ENCODE results near the gene UGT1A6.
"Not testable (repeated sequence)": the region's sequence is repeated elsewhere in the genome, so short reads cannot be mapped to it uniquely, and the experiment has no call there.

The UGT1A6 gene

DNA sequence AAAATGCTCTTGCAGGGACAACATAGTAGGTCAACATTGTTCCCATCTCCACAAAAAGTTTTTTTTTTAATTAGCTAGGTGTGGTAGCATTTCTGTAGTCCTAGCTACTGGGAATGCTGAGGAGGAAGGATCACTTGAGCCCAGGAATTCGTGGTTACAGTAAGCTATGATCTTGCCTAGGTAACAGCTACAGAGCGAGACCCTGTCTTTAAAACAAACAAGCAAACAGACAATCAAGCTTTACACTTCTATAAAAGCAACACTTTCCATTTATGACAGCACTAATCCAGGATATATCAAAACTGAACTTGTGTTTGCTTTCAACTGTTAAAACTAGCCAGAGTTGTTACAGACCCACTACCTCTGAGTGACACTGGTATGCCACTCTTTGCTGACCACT lies 48.2 kb downstream of the UGT1A6 start:
- H3K4me3 ChIP-seq (ENCODE audit: low read length) = no peak overlapping the region
- no peaks in the 10 kb centered on the region for H3K27me3 ChIP-seq (ENCODE audit: insufficient read depth, low read length)
- H3K27ac ChIP-seq (ENCODE audit: low read length) = no peak overlapping the region
- no peaks in the 10 kb centered on the region for H3K4me1 ChIP-seq (ENCODE audit: insufficient read depth, low read length)
- no peaks in the 10 kb centered on the region for H3K36me3 ChIP-seq (ENCODE audit: insufficient read depth, low read depth, low read length)
- no peak overlapping the region for H3K9ac ChIP-seq (ENCODE audit: low read depth, low read length)
- H3K9me3 ChIP-seq (ENCODE audit: insufficient read depth, low read depth, low read length) = 0 out of 2 replicates have a peak, but pooled peaks cover 7% of the 10 kb centered on the region

DNA sequence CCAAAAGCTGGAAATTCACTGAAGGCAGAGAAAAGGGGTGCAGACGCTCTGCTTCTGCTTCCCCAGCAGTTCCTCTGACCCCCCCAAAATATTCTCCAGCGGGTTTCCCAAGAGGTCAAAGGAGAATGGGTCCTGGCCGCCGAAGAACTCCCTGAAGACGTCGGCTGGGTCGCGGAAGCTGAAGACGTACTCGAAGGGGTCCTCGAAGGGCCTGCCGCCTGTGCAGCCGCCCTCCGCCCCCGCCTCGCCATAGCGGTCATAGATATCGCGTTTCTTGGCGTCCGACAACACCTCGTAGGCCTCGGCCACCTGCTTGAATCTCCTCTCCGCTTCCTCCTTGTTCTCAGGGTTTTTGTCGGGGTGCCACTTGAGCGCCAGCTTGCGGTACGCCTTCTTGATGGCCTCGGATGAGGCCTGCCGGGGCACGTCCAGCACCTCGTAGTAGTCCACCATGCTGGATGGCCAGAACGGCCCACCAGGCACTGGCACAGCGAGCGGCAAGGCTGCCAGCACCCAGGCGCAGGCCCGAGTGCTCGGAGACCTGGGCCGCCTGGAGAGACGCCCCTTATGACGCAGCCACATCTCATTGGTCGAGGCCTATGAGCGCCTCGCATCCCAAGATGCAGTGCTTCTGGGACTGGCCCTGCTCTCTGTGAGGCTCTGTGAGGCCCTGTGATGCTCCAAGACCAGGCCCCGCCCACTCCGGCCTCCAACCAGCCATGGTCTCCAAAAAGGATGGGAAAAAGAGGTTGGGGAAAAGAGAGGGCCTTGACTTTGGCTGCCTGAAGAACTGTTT lies 51.0 kb downstream of the UGT1A6 start:
- H3K4me3 ChIP-seq (ENCODE audit: low read length) = no peak overlapping the region
- no peak overlapping the region for H3K9ac ChIP-seq (ENCODE audit: low read depth, low read length)
- no peaks in the 10 kb centered on the region for H3K36me3 ChIP-seq (ENCODE audit: insufficient read depth, low read depth, low read length)
- no peaks in the 10 kb centered on the region for H3K4me1 ChIP-seq (ENCODE audit: insufficient read depth, low read length)
- H3K9me3 ChIP-seq (ENCODE audit: insufficient read depth, low read depth, low read length) = peaks cover 16% of the 10 kb centered on the region; the same call in 1 of the 2 replicates
- no peaks in the 10 kb centered on the region for H3K27me3 ChIP-seq (ENCODE audit: insufficient read depth, low read length)
- no peak overlapping the region for H3K27ac ChIP-seq (ENCODE audit: low read length)

DNA sequence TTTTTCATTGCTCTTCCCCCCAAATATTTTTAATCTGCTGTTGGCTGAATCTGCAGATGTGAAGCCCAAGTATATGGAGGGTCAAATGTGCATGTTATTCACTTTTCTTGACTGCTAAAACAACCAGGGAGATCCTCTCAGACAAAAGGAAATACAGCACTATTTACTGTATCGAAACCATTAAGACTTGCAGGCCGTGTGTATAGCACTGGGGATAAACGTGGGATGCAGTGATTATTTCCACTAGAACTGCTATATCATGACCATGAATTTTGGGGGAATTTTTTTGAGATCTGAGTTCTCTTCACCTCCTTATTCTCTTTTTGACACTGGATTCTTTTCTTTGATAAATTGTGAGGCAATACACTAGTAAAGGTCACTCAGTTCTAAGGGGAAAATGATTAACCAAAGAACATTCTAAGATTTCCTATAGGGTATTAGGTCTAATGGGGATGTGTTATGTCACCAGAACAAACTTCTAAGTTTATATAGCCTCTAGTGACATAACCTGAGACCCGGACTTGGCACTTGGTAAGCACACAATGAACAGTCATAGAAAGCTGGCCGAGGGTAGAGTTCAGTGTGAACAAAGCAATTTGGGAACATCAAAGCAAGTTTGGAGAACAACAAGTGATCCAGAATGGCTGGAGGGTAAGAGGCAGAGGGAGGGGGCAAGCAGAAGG lies 52.5 kb downstream of the UGT1A6 start:
- Histone ChIP-seq H3K4me3 (ENCODE audit: low read length) (no peak overlapping the region), H3K27ac (ENCODE audit: low read length) (no peak overlapping the region), H3K9ac (ENCODE audit: low read depth, low read length) (no peak overlapping the region), H3K4me1 (ENCODE audit: insufficient read depth, low read length) (no peaks in the 10 kb centered on the region), H3K9me3 (ENCODE audit: insufficient read depth, low read depth, low read length) (peaks cover 23% of the 10 kb centered on the region; the same call in 1 of the 2 replicates), H3K36me3 (ENCODE audit: insufficient read depth, low read depth, low read length) (no peaks in the 10 kb centered on the region), H3K27me3 (ENCODE audit: insufficient read depth, low read length) (no peaks in the 10 kb centered on the region)

DNA sequence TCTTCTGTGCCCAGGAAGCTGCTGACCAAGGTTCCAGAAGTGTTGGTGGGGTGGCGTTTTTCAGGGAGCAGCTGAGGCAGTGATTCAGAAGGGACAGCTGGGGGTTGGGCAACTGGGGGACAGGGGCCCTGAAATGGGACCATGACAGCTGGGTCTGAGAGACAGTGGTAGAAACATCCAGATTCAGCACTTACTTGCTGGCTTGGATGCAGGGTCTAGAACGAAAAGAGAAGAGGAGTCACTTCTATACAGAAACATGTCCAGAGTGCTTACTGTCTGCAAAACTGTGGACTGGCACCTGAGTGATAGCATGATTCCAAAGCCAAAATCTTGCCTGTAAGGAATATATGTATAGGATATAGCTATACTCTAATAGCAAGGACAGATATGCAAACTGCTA lies 53.1 kb downstream of the UGT1A6 start:
- peaks cover 28% of the 10 kb centered on the region; the same call in 1 of the 2 replicates for H3K9me3 ChIP-seq (ENCODE audit: insufficient read depth, low read depth, low read length)
- H3K27ac ChIP-seq (ENCODE audit: low read length); H3K36me3 ChIP-seq (ENCODE audit: insufficient read depth, low read depth, low read length); H3K4me1 ChIP-seq (ENCODE audit: insufficient read depth, low read length); H3K27me3 ChIP-seq (ENCODE audit: insufficient read depth, low read length); H3K9ac ChIP-seq (ENCODE audit: low read depth, low read length); H3K4me3 ChIP-seq (ENCODE audit: low read length): not testable (repeated sequence)

DNA sequence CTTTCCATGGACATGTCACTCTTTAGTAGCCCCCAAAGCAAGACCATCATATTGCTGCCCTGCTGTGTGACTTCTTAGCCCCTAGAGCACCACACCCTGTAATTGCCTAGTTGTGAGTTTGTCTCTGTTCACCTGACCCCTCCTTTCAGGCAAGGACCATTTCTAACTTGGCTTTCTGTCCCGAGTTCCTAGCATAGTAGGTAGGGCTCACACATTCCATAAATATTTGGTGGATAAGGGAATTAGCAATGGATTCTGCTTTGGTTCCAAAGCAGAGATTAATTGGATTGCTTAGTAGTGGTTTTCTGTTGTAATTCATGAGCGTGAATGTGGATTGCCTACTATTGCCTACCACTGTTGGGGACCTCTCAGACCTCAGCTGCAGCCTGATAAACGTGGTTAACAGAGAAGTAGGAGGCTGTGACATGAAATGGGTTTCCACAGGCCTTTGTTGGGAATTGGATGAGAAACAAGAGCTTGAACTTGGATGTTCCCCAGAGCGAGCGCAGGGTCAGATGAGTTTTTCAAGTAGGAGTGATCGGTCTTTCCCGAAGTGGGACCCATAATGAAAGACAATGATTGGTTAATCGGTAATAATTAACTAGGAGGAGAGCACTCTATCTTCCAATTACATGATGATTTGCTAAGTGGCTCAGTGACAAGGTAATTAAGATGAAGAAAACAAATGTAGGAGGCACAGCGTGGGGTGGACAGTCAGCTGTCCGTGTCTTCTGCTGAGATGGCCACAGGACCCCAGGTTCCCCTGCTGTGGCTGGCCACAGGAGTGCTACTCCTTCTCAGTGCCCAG lies 54.0 kb downstream of the UGT1A6 start:
- Histone ChIP-seq H3K27ac (ENCODE audit: low read length) (no peak overlapping the region), H3K9ac (ENCODE audit: low read depth, low read length) (no peak overlapping the region), H3K36me3 (ENCODE audit: insufficient read depth, low read depth, low read length) (no peaks in the 10 kb centered on the region), H3K9me3 (ENCODE audit: insufficient read depth, low read depth, low read length) (peaks cover 36% of the 10 kb centered on the region; the same call in 1 of the 2 replicates), H3K27me3 (ENCODE audit: insufficient read depth, low read length) (no peaks in the 10 kb centered on the region), H3K4me3 (ENCODE audit: low read length) (no peak overlapping the region), H3K4me1 (ENCODE audit: insufficient read depth, low read length) (no peaks in the 10 kb centered on the region)

DNA sequence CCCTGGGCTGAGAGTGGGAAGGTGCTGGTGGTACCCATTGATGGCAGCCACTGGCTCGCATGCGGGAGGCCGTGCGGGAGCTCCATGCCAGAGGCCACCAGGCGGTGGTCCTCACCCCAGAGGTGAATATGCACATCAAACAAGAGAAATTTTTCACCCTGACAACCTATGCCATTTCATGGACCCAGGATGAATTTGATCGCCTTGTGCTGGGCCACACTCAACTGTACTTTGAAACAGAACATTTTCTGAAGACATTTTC lies 54.5 kb downstream of the UGT1A6 start:
- Histone ChIP-seq H3K9me3 (ENCODE audit: insufficient read depth, low read depth, low read length) (peaks cover 36% of the 10 kb centered on the region), H3K4me1 (ENCODE audit: insufficient read depth, low read length) (no peaks in the 10 kb centered on the region), H3K4me3 (ENCODE audit: low read length) (no peak overlapping the region), H3K27me3 (ENCODE audit: insufficient read depth, low read length) (no peaks in the 10 kb centered on the region), H3K36me3 (ENCODE audit: insufficient read depth, low read depth, low read length) (no peaks in the 10 kb centered on the region), H3K9ac (ENCODE audit: low read depth, low read length) (no peak overlapping the region), H3K27ac (ENCODE audit: low read length) (no peak overlapping the region)

DNA sequence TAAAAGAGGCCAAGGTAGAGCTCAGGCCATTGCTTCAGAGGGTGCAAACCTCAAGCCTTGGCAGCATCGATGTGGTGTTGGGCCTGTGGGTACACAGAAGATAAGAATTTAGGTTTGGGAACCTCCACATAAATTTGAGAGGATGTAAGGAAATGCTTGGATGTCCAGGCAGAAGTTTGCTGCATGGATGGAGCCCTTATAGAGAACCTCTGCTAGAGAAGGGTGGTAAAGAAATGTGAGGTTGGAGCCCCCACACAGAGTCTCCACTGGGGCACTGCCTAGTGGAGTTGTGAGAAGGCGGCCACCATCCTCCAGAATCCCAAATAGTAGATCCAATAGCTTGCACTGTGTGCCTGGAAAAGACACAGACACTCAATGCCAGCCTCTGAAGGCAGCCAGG lies 58.0 kb downstream of the UGT1A6 start:
- H3K27ac ChIP-seq (ENCODE audit: low read length) = not testable (repeated sequence)

DNA sequence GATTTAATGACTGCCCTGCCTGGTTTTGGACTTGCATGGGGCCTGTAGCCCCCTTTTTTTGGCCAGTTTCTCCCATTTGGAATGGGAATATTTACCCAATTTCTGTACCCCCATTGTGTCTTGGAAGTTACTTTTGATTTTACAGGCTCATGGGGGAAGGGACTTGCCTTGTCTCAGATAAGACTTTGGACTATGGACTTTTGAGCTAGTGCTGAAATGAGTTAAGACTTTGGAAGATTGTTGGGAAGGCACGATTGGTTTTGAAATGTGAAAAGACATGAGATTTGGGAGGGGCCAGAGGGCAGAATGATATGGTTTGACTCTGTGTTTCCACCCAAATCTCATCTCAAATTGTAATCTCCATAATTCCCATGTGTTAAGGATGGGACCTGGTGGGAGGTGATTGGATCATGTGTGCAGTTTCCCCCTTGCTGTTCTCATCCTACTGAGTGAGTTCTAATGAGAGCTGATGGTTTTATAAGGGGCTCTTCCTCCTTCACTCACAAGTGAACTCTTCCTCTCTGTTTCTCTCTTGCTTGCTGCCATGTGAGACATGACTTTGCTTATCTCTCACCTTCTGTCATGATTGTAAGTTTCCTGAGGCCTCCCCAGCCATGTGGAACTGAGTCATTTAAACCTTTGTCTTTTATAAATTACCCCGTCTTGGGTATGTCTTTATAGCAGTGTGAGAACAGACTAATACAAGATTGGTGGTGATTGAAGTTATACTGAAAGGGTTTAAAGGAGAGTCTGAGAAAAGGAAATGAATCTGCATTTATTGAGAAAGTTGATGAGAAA lies 58.7 kb downstream of the UGT1A6 start:
- H3K4me1 ChIP-seq (ENCODE audit: insufficient read depth, low read length); H3K36me3 ChIP-seq (ENCODE audit: insufficient read depth, low read depth, low read length); H3K9ac ChIP-seq (ENCODE audit: low read depth, low read length); H3K4me3 ChIP-seq (ENCODE audit: low read length); H3K27me3 ChIP-seq (ENCODE audit: insufficient read depth, low read length); H3K27ac ChIP-seq (ENCODE audit: low read length): not testable (repeated sequence)
- H3K9me3 ChIP-seq (ENCODE audit: insufficient read depth, low read depth, low read length) = peaks cover 29% of the 10 kb centered on the region

More for the DNA sequence above, 58.0 kb downstream of the UGT1A6 start:
- not testable (repeated sequence) for H3K27me3 ChIP-seq (ENCODE audit: insufficient read depth, low read length); H3K9ac ChIP-seq (ENCODE audit: low read depth, low read length); H3K4me1 ChIP-seq (ENCODE audit: insufficient read depth, low read length); H3K36me3 ChIP-seq (ENCODE audit: insufficient read depth, low read depth, low read length); H3K4me3 ChIP-seq (ENCODE audit: low read length)
- H3K9me3 ChIP-seq (ENCODE audit: insufficient read depth, low read depth, low read length) = peaks cover 33% of the 10 kb centered on the region

DNA sequence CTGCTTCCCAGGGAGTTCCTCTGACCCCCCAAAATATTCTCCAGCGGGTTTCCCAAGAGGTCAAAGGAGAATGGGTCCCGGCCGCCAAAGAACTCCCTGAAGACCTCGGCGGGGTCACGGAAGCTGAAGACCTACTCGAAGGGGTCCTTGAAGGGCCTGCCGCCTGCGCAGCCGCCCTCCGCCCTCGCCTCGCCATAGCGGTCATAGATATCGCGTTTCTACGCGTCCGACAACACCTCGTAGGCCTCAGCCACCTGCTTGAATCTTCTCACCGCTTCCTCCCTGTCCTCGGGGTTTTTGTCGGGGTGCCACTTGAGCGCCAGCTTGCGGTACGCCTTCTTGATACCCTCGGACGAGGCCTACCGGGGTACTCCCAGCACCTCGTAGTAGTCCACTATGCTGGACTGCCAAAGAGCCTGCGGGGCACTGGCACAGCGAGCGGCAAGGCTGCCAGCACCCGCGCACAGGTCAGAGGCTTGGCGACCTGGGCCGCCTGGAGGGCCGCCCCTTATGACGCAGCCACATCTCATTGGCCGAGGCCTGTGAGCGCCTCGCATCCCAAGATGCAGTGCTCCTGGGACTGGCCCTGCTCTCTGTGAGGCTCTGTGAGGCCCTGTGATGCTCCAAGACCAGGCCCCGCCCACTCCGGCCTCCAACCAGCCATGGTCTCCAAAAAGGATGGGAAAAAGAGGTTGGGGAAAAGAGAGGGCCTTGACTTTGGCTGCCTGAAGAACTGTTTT lies 62.4 kb downstream of the UGT1A6 start:
- Histone ChIP-seq H3K27ac (ENCODE audit: low read length) (no peak overlapping the region), H3K36me3 (ENCODE audit: insufficient read depth, low read depth, low read length) (no peaks in the 10 kb centered on the region), H3K9ac (ENCODE audit: low read depth, low read length) (no peak overlapping the region), H3K27me3 (ENCODE audit: insufficient read depth, low read length) (no peaks in the 10 kb centered on the region), H3K4me1 (ENCODE audit: insufficient read depth, low read length) (no peaks in the 10 kb centered on the region), H3K4me3 (ENCODE audit: low read length) (no peak overlapping the region), H3K9me3 (ENCODE audit: insufficient read depth, low read depth, low read length) (peaks cover 14% of the 10 kb centered on the region)

DNA sequence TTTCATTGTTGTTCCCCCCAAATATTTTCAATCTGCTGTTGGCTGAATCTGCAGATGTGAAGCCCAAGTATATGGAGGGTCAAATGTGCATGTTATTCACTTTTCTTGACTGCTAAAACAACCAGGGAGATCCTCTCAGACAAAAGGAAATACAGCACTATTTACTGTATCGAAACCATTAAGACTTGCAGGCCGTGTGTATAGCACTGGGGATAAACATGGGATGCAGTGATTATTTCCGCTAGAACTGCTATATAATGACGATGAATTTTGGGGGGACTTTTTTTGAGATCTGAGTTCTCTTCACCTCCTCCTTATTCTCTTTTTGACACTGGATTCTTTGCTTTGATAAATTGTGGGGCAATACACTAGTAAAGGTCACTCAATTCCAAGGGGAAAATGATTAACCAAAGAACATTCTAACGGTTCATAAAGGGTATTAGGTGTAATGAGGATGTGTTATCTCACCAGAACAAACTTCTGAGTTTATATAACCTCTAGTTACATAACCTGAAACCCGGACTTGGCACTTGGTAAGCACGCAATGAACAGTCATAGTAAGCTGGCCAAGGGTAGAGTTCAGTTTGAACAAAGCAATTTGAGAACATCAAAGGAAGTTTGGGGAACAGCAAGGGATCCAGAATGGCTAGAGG lies 63.9 kb downstream of the UGT1A6 start:
- Histone ChIP-seq H3K36me3 (ENCODE audit: insufficient read depth, low read depth, low read length) (no peaks in the 10 kb centered on the region), H3K27ac (ENCODE audit: low read length) (no peak overlapping the region), H3K9me3 (ENCODE audit: insufficient read depth, low read depth, low read length) (peaks cover 1% of the 10 kb centered on the region)

More for the DNA sequence above, 63.9 kb downstream of the UGT1A6 start:
- Histone ChIP-seq H3K4me1 (ENCODE audit: insufficient read depth, low read length) (no peaks in the 10 kb centered on the region), H3K9ac (ENCODE audit: low read depth, low read length) (no peak overlapping the region), H3K27me3 (ENCODE audit: insufficient read depth, low read length) (no peaks in the 10 kb centered on the region), H3K4me3 (ENCODE audit: low read length) (no peak overlapping the region)
